ENCODE data around the gene CYTH3.
A peak's percentile ranks its signal among the peaks of the same experiment; 100 is the strongest.
"Not testable (repeated sequence)": the region's sequence is repeated elsewhere in the genome, so short reads cannot be mapped to it uniquely, and the experiment has no call there.

The CYTH3 gene

GRCh38 chr7:6272481-6273323 lies at the start of gene CYTH3:
TSS of gene CYTH3 (minus strand) at chr7:6272624. CDS start at chr7:6272507, 117 bp downstream.
- Histone ChIP-seq H3K9me3 (ENCODE audit: control insufficient read depth in 2 of 2, low read length in 2 of 2) (no peaks in the 10 kb centered on the region), H3K27me3 (ENCODE audit: control insufficient read depth in 2 of 2, insufficient read depth in 2 of 2, low read length in 2 of 2) (no peaks in the 10 kb centered on the region), H3K4me1 (ENCODE audit: control insufficient read depth in 2 of 2, insufficient read depth in 2 of 2, low read length in 2 of 2) (peaks cover 20 to 29% of the 10 kb centered on the region in 2 donors), H3K36me3 (ENCODE audit: control insufficient read depth in 2 of 2, insufficient read depth in 2 of 2, low read length in 2 of 2) (no peaks in the 10 kb centered on the region), H3K4me3 (ENCODE audit: low read length in 2 of 2) (peak within 1 kb of the TSS; percentile 77 to 87), H3K27ac (ENCODE audit: low read depth in 2 of 2, low read length in 2 of 2) (peak within 1 kb of the TSS in 1 of 2 donors; percentile 43), H3K9ac (ENCODE audit: low read depth in 1 of 2, low read length in 2 of 2) (peak within 1 kb of the TSS; percentile 65 to 74)

- H3K36me3 ChIP-seq (ENCODE audit: control insufficient read depth in 2 of 2, insufficient read depth in 2 of 2, low read length in 2 of 2), result no peaks in the 10 kb centered on the region
- H3K27me3 ChIP-seq (ENCODE audit: control insufficient read depth in 2 of 2, insufficient read depth in 2 of 2, low read length in 2 of 2), result no peaks in the 10 kb centered on the region
- H3K9ac ChIP-seq (ENCODE audit: low read depth in 1 of 2, low read length in 2 of 2), result no peak overlapping the region
- no peak overlapping the region for H3K27ac ChIP-seq (ENCODE audit: low read depth in 2 of 2, low read length in 2 of 2)
- no peak overlapping the region for H3K4me3 ChIP-seq (ENCODE audit: low read length in 2 of 2)
- H3K9me3 ChIP-seq (ENCODE audit: control insufficient read depth in 2 of 2, low read length in 2 of 2), result no peaks in the 10 kb centered on the region
- no peaks in the 10 kb centered on the region for H3K4me1 ChIP-seq (ENCODE audit: control insufficient read depth in 2 of 2, insufficient read depth in 2 of 2, low read length in 2 of 2)
These were observed 48.4 kb upstream of the CYTH3 start for GRCh38 chr7:6320791-6321190.

- Histone ChIP-seq H3K36me3 (ENCODE audit: control insufficient read depth in 2 of 2, insufficient read depth in 2 of 2, low read length in 2 of 2) (no peaks in the 10 kb centered on the region), H3K9ac (ENCODE audit: low read depth in 1 of 2, low read length in 2 of 2) (no peak overlapping the region), H3K27ac (ENCODE audit: low read depth in 2 of 2, low read length in 2 of 2) (no peak overlapping the region), H3K9me3 (ENCODE audit: control insufficient read depth in 2 of 2, low read length in 2 of 2) (no peaks in the 10 kb centered on the region), H3K4me1 (ENCODE audit: control insufficient read depth in 2 of 2, insufficient read depth in 2 of 2, low read length in 2 of 2) (no peaks in the 10 kb centered on the region), H3K4me3 (ENCODE audit: low read length in 2 of 2) (no peak overlapping the region), H3K27me3 (ENCODE audit: control insufficient read depth in 2 of 2, insufficient read depth in 2 of 2, low read length in 2 of 2) (no peaks in the 10 kb centered on the region)
These were observed 45.5 kb upstream of the CYTH3 start for GRCh38 chr7:6317797-6318438.

GRCh38 chr7:6316226-6316625 lies 43.8 kb upstream of the CYTH3 start:
- no peaks in the 10 kb centered on the region for H3K9me3 ChIP-seq (ENCODE audit: control insufficient read depth in 2 of 2, low read length in 2 of 2)
- no peak overlapping the region for H3K9ac ChIP-seq (ENCODE audit: low read depth in 1 of 2, low read length in 2 of 2)
- H3K27me3 ChIP-seq (ENCODE audit: control insufficient read depth in 2 of 2, insufficient read depth in 2 of 2, low read length in 2 of 2), result no peaks in the 10 kb centered on the region
- H3K27ac ChIP-seq (ENCODE audit: low read depth in 2 of 2, low read length in 2 of 2), result no peak overlapping the region
- H3K36me3 ChIP-seq (ENCODE audit: control insufficient read depth in 2 of 2, insufficient read depth in 2 of 2, low read length in 2 of 2), result no peaks in the 10 kb centered on the region
- H3K4me1 ChIP-seq (ENCODE audit: control insufficient read depth in 2 of 2, insufficient read depth in 2 of 2, low read length in 2 of 2), result no peaks in the 10 kb centered on the region
- H3K4me3 ChIP-seq (ENCODE audit: low read length in 2 of 2), result no peak overlapping the region

- no peaks in the 10 kb centered on the region for H3K36me3 ChIP-seq (ENCODE audit: control insufficient read depth in 2 of 2, insufficient read depth in 2 of 2, low read length in 2 of 2)
- no peaks in the 10 kb centered on the region for H3K27me3 ChIP-seq (ENCODE audit: control insufficient read depth in 2 of 2, insufficient read depth in 2 of 2, low read length in 2 of 2)
- no peak overlapping the region for H3K27ac ChIP-seq (ENCODE audit: low read depth in 2 of 2, low read length in 2 of 2)
- H3K9ac ChIP-seq (ENCODE audit: low read depth in 1 of 2, low read length in 2 of 2), result no peak overlapping the region
- H3K4me1 ChIP-seq (ENCODE audit: control insufficient read depth in 2 of 2, insufficient read depth in 2 of 2, low read length in 2 of 2), result no peaks in the 10 kb centered on the region
- no peaks in the 10 kb centered on the region for H3K9me3 ChIP-seq (ENCODE audit: control insufficient read depth in 2 of 2, low read length in 2 of 2)
- no peak overlapping the region for H3K4me3 ChIP-seq (ENCODE audit: low read length in 2 of 2)
These were observed 43.3 kb upstream of the CYTH3 start for GRCh38 chr7:6315746-6316145.

GRCh38 chr7:6310271-6310993 lies 38.0 kb upstream of the CYTH3 start:
- Histone ChIP-seq H3K4me3 (ENCODE audit: low read length in 2 of 2) (no peak overlapping the region), H3K36me3 (ENCODE audit: control insufficient read depth in 2 of 2, insufficient read depth in 2 of 2, low read length in 2 of 2) (no peaks in the 10 kb centered on the region), H3K27ac (ENCODE audit: low read depth in 2 of 2, low read length in 2 of 2) (no peak overlapping the region), H3K27me3 (ENCODE audit: control insufficient read depth in 2 of 2, insufficient read depth in 2 of 2, low read length in 2 of 2) (no peaks in the 10 kb centered on the region), H3K9me3 (ENCODE audit: control insufficient read depth in 2 of 2, low read length in 2 of 2) (no peaks in the 10 kb centered on the region), H3K9ac (ENCODE audit: low read depth in 1 of 2, low read length in 2 of 2) (no peak overlapping the region), H3K4me1 (ENCODE audit: control insufficient read depth in 2 of 2, insufficient read depth in 2 of 2, low read length in 2 of 2) (no peaks in the 10 kb centered on the region)

- Histone ChIP-seq H3K9me3 (ENCODE audit: control insufficient read depth in 2 of 2, low read length in 2 of 2) (no peaks in the 10 kb centered on the region), H3K4me3 (ENCODE audit: low read length in 2 of 2) (no peak overlapping the region), H3K4me1 (ENCODE audit: control insufficient read depth in 2 of 2, insufficient read depth in 2 of 2, low read length in 2 of 2) (no peaks in the 10 kb centered on the region), H3K27me3 (ENCODE audit: control insufficient read depth in 2 of 2, insufficient read depth in 2 of 2, low read length in 2 of 2) (no peaks in the 10 kb centered on the region), H3K27ac (ENCODE audit: low read depth in 2 of 2, low read length in 2 of 2) (no peak overlapping the region), H3K9ac (ENCODE audit: low read depth in 1 of 2, low read length in 2 of 2) (no peak overlapping the region), H3K36me3 (ENCODE audit: control insufficient read depth in 2 of 2, insufficient read depth in 2 of 2, low read length in 2 of 2) (no peaks in the 10 kb centered on the region)
These were observed 35.3 kb upstream of the CYTH3 start for GRCh38 chr7:6307762-6308161.

- Histone ChIP-seq H3K27me3 (ENCODE audit: control insufficient read depth in 2 of 2, insufficient read depth in 2 of 2, low read length in 2 of 2) (no peaks in the 10 kb centered on the region), H3K4me1 (ENCODE audit: control insufficient read depth in 2 of 2, insufficient read depth in 2 of 2, low read length in 2 of 2) (no peaks in the 10 kb centered on the region), H3K27ac (ENCODE audit: low read depth in 2 of 2, low read length in 2 of 2) (no peak overlapping the region), H3K9me3 (ENCODE audit: control insufficient read depth in 2 of 2, low read length in 2 of 2) (no peaks in the 10 kb centered on the region), H3K9ac (ENCODE audit: low read depth in 1 of 2, low read length in 2 of 2) (no peak overlapping the region), H3K4me3 (ENCODE audit: low read length in 2 of 2) (no peak overlapping the region), H3K36me3 (ENCODE audit: control insufficient read depth in 2 of 2, insufficient read depth in 2 of 2, low read length in 2 of 2) (no peaks in the 10 kb centered on the region)
These were observed 34.0 kb upstream of the CYTH3 start for GRCh38 chr7:6306471-6306870.

GRCh38 chr7:6305330-6305729 lies 32.9 kb upstream of the CYTH3 start:
- H3K4me3 ChIP-seq (ENCODE audit: low read length in 2 of 2), result no peak overlapping the region
- H3K9ac ChIP-seq (ENCODE audit: low read depth in 1 of 2, low read length in 2 of 2), result no peak overlapping the region
- no peaks in the 10 kb centered on the region for H3K36me3 ChIP-seq (ENCODE audit: control insufficient read depth in 2 of 2, insufficient read depth in 2 of 2, low read length in 2 of 2)
- H3K9me3 ChIP-seq (ENCODE audit: control insufficient read depth in 2 of 2, low read length in 2 of 2), result no peaks in the 10 kb centered on the region
- H3K27me3 ChIP-seq (ENCODE audit: control insufficient read depth in 2 of 2, insufficient read depth in 2 of 2, low read length in 2 of 2), result no peaks in the 10 kb centered on the region
- H3K27ac ChIP-seq (ENCODE audit: low read depth in 2 of 2, low read length in 2 of 2), result no peak overlapping the region
- H3K4me1 ChIP-seq (ENCODE audit: control insufficient read depth in 2 of 2, insufficient read depth in 2 of 2, low read length in 2 of 2), result no peaks in the 10 kb centered on the region

- not testable (repeated sequence) for H3K27me3 ChIP-seq (ENCODE audit: control insufficient read depth in 2 of 2, insufficient read depth in 2 of 2, low read length in 2 of 2); H3K9me3 ChIP-seq (ENCODE audit: control insufficient read depth in 2 of 2, low read length in 2 of 2); H3K9ac ChIP-seq (ENCODE audit: low read depth in 1 of 2, low read length in 2 of 2); H3K36me3 ChIP-seq (ENCODE audit: control insufficient read depth in 2 of 2, insufficient read depth in 2 of 2, low read length in 2 of 2); H3K4me3 ChIP-seq (ENCODE audit: low read length in 2 of 2); H3K27ac ChIP-seq (ENCODE audit: low read depth in 2 of 2, low read length in 2 of 2); H3K4me1 ChIP-seq (ENCODE audit: control insufficient read depth in 2 of 2, insufficient read depth in 2 of 2, low read length in 2 of 2)
These were observed 29.0 kb upstream of the CYTH3 start for GRCh38 chr7:6301446-6301845.

All from mucosa of rectum (tissue), 2 donors.